NCI-H187 treated with DMSO at 0.1 percent for 48 hours (cell line): ENCODE results near the gene ERCC2.

ENCODE experiments used
- DNase-seq: peaks from one replicate; lab custom pipeline; 2025; lab: John Stamatoyannopoulos, UW

The ERCC2 gene

GRCh38 chr19:45303269-45304060 is 66.9 kb downstream of the ERCC2 start:
- DNase-seq = no peak

GRCh38 chr19:45302416-45302815 is 68.0 kb downstream of the ERCC2 start:
- no peak for DNase-seq
